SK-MEL-5 (cell line): ENCODE data around the gene AMDHD2. TPM values are rescaled to one million over a fixed set of nuclear protein-coding genes. Genes with fewer than 3 reads are reported as not detected.
A peak's percentile ranks its signal among the peaks of the same experiment; 100 is the strongest.
"Not testable (repeated sequence)": the region's sequence is repeated elsewhere in the genome, so short reads cannot be mapped to it uniquely, and the experiment has no call there.

Experiments used
- DNase-seq: peaks from one replicate; pipeline ENCODE4 v3.0.0-alpha.2; 2016; ENCODE audit warnings: low read depth, low spot score
- in situ Hi-C: cut with HindIII; loops from 2 replicates; pipeline ENCODE4 v1.10.0; 2016; ENCODE audit warnings: low sequenced_read_pairs, high pct_unique_total_duplicates, low pct_unique_long_range_greater_than_20kb
- total RNA-seq: library from RNA; depleted of rRNA; stranded (reverse); fragments of >200 nt; shearing (Covaris generic); gene quantifications from 2 replicates; pipeline ENCODE4 v1.2.3, GENCODE V29; 2014

The AMDHD2 gene
- total RNA-seq, 1 experiment from 2014 or later, result 124 TPM

DNA sequence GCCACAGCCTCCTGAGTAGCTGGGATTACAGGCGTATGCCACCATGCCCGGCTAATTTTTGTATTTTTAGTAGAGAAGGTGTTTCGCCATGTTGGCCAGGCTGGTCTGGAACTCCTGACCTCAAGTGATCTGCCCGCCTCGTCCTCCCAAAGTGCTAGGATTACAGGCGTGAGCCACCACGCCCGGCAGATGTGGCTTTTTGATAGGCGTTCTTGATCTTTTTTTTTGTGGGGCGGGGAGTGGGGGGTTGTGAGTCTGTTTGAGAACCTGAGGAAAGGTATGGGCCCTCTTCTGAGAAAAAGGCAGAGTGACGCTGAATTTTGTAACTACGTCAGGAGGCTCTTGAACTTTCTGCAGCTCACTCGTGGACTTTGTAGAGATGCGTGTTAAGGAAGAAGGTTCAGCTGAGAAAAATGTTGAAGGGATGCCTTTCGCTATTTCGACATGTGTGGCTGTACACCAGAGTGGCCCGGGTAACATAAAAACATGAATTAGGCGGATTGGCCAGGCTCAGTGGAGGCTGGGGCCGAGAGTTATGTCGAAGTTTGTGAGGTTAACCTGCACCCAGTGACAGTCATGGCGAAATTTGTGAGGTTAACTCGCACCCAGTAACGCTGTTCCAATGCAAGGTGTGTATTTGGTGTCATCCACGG lies 19.1 kb downstream of the AMDHD2 start:
- DNase-seq, in situ Hi-C loops: not testable (repeated sequence)

DNA sequence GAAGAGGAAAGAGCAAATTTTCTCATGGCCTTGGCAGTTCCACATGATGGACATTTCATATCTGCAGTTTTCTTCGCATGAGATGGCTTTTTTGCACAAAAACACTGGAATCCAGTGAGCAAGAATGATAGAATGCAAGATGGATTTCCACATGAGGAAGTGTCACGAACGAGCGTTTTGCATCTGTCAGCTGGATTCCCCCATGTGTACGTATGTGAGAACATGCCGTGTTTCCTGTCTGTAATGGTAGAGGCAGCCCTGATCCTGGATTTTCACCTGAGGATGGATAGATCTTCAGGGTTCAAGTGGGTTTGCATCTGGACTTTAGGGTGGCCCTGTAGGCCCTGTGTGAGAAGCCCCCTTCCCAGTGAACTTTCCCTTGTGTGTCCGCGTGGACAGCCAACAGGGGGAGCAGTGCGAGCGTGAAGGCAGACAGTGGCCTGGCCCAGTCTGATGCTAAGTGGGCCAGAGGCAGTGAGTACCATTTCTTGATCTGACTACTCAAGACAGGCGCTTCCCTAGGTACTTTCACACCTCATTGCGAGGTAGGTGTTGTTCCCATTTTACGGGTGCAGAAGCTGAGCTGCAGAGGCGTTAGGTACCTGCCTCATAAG lies 19.8 kb downstream of the AMDHD2 start:
- DNase-seq, result peak; percentile 42
- in situ Hi-C loops, result not testable (repeated sequence)

DNA sequence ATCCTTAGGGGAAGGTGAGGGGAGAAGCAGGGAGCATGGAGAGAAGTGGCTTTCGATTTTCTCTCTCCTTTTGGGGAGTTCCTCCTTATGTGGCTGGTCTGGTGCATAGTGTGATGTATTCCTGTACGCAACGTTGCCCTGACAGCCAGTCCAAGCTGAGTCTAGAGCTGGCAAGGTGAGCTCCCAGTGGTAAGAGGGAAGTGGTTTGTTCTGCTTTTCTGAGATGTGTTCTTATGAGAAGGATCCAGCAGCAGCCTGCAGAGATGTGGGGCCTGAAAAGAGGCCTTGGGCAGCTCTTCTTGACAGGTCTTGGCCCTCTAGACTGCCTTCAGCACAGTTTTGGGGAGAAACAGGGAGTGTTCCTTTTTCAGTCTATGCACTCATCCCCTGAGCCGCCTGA lies 20.7 kb downstream of the AMDHD2 start:
- DNase-seq, in situ Hi-C loops: not testable (repeated sequence)

DNA sequence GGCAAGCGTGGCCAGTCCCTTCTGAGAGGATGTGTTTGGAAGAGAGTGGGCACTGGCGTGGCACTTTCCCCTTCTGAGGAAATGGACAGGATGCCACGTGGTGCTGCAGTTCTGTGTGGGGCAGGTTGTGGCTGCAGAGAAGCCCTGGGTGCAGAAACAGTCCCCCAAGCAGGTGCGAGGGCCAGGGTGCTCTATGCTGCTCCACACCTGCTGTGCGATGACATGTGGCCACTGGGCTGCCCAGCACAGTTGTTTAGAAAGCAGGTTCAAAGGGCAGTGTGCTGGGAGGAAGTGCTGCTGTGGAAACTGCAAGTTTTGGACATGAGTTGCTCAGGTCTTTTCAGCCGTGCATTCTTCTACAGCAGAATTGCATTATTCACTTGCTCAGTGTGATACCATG lies 21.2 kb downstream of the AMDHD2 start:
- DNase-seq, in situ Hi-C loops: not testable (repeated sequence)

DNA sequence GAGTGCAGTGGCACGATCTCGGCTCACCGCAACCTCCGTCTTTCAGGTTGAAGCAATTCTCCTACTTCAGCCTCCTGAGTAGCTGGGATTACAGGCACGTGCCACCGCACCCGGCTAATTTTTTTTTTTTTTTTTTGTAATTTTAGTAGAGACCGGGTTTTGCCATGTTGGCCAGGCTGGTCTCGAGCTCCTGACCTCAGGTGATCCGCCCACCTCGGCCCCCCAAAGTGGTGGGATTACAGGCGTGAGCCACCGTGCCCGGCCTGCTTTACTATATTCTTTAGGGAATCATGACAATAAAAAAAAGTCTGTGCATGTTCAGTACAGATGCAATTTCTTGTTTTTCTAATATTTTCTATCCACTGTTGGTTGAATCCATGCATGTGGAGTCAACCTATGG lies 23.6 kb downstream of the AMDHD2 start:
- in situ Hi-C loops, DNase-seq: not testable (repeated sequence)

DNA sequence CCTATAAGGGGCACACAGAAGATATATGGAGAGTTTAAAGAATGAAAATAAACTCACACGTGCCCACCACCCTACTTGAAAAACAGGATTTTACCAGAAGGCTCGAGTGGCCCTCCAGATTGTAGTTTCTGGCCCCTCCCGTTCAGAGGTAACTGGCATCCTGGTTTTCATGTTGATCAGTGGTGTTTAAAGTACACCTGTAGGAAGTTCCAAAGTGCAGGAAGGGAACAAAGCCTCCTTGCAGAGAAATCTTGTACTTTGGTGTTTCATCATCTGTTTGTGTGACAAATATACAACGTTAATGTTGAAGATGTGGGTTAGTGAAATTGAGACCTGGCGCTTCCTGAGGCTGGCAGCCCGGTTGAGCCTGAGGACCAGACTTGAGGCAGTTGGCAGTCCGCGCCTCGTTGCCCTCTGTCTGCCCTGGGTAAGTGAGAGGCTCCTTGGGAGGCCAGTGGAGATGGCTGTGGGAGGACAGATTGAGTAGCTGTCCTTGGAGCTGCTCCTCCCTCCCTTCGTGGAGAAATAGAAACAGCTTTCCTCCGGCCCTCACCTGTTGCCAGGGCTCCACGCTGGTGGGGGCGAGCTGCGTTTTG lies 30.2 kb downstream of the AMDHD2 start:
- DNase-seq, in situ Hi-C loops: not testable (repeated sequence)

DNA sequence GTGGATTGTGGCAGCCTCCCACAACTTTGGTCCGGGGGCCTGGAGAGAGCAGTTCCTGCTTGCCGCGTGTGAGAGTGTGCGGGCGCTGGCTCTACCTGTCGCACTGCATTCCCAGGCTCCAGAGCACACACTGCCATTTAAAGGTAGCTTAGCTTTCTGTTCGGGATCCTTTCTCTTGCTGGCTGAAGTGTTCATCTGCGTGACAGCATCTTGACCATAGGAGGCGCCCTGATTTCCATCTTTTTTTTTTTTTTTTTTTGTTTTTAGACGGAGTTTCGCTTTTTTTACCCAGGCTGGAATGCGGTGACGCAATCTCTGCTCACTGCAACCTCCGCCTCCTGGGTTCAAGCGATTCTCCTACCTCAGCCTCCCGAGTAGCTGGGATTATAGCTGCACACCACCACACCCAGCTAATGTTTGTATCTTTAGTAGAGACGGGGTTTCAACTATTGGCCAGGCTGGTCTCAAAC lies 31.3 kb downstream of the AMDHD2 start:
- peak; percentile 44 for DNase-seq
- in situ Hi-C loops, result not testable (repeated sequence)

DNA sequence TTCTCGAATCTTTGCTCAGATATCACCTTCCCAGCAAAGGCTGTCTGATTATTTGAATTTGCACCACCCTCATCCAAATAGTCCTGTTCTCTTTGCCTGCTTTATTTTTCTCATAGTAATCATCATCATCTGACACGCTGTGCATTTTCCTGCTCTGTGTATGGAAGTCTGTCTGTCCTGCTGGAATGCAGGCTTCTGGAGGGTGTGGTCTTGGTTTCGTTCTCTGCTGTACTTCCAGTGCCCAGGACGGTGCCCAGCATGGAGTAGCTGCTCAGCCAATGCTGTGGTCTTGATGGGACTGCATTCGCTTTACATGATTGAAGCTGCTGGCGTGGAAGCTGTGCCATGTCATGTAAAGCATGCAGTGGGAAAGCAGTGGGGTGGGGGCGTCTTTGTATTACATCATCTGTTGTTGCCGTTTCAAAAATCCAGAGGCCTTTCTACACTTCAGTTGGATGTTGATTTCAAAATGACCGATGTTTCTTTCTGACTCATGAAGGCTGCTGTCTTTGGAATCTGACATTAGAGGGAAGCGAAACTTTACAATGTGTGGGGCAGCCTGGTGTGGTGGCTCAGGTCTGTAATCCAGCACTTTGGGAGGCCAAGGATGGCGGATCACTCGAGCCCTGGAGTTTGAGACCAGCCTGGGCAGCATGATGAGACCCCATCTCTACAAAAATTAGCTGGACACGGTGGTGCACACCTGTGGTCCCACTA lies 34.7 kb downstream of the AMDHD2 start:
- DNase-seq, in situ Hi-C loops: not testable (repeated sequence)

DNA sequence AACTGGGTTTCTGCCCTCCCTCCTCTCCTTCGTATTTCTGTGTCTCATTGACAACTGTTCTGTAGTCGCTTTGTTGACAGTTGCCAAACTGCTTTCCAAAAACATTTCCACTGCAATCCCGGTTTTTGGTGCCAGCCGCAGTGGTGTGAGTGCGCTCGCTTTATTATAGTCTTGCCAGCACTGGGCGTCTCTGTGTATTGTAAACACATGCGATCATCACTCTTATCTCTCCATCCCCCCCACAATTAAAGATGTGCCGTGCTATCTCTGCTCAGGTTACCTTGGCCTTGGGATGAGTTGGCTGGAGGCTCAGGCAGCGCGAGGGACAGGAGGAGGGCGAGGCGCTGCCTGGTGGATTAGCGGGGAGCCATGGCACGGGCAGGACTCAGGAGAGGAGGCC lies 37.0 kb downstream of the AMDHD2 start:
- in situ Hi-C loops, DNase-seq: not testable (repeated sequence)

DNA sequence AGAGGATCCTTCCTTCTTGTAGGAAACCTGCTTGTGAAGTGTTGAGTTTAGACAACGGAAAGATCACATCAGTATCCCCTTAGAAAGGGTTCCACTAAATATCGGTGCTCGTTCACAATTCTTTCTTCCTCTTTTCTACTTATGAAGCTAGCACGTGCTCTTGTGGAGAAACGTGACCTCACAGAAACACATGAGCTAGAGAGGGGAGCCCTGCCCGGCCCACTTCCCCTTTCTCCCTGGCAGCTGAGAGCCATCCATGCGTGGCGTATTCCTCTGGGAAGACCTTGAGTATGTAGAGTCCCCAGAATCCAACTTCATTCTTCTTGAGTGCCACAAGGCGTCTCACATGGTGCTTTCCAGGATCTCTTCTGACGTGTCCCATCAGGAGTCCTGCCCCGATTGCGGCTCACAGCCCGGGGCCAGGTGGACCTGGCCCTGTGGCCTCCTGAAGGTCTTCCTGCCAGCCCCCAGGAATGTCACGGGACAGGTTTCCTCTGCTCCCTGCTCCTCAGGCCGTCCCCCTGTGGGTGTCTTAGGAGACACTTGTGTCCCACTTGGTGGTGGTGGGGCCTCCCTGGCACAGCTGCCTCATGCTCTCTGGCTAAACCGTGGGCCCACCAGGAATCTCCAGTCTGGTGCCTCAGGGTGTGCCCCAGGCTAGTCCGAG lies 40.1 kb downstream of the AMDHD2 start:
- DNase-seq, in situ Hi-C loops: not testable (repeated sequence)

DNA sequence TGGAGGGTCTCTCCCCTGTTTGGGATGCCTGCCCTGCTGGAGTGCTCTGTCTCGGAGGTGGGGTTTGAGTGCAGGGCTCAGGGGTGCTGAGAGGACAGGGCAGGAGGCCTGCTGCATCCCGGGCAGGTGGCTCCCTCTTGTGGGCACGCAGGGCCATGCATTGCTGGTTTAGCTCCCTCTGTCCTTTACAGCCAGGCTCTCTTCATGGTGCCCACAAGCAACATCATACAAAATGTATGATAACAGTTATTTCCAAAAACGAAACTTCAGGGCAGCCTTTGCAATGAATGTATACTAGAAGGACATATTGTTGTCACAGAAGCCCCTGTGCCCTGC lies 40.6 kb downstream of the AMDHD2 start:
- in situ Hi-C loops, DNase-seq: not testable (repeated sequence)

DNA sequence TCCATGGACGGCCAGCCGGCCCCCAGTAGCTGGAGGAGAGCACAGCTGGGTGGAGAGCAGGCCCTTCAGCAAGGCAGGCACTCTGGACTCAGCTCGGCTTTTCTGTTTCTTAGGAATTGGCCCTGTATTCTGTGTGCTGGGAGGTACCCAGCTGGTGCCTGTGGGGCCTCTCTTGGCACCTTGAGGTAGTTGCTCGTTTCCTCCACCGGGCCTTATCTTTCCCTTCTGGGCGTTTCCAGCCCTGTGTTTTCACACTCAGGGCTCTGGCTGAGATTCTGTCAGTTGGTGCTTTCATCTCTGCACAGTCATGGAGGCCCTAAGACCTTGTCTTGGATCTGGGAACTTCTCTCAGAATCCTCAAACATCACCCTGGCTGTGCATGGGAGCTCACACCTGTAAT lies 47.3 kb downstream of the AMDHD2 start:
- in situ Hi-C loops, DNase-seq: not testable (repeated sequence)

DNA sequence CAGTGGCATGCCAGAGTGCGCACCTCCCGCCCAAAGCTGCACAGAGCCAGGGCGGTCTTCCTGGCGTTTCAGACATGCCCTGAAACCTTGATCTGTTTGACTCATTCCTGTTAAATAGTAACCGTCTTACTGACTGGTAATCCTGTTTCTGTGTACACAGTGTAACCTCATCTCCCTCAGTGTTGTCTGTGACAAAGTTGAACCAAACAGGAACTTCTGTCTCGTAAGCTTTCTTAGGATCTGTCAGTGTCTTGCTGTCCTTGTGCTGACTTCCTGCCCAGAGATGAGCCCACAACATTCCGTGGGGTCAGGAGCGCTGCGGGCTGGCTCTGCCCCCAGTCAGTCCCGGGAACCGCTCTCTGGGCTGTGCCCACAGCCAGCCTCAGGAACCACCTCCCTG lies 48.4 kb downstream of the AMDHD2 start:
- in situ Hi-C loops, DNase-seq: not testable (repeated sequence)

DNA sequence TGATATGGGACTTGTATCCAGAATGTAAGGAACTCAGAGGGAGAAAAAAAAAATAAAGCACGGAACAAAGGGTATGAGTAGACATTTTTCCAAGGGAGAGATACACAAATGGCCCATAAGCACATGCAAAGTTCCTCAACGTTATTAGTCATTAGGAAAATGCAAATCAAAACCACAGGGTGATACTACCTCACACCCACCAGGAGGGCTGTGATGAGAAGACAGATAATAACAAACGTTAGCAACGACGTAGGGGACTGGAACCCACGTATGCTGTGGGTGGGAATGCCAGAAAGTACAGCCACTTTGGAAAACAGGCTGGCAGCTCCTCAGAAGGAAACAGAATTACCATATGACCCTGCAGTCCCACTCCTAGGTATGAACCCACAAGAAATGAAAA lies 52.5 kb downstream of the AMDHD2 start:
- in situ Hi-C loops, DNase-seq: not testable (repeated sequence)

DNA sequence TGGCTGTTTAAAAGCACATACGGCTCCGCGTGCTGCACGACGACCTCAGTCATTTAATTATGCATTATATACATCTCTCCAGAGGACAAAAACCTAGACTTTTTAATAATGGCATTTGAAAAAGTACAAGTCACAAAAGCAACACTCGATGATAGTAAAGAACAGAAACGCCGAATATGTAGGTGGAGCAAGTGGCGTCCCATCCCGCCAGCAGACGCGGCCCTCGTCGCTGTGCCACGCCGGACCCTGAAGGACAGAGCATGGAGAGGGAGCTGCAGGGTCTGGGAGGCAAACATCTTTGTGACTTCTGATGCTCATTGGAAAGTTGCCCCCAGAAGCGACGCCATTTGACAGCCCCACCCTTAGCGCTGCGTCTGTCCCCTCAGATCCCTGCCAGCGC lies 55.7 kb downstream of the AMDHD2 start:
- in situ Hi-C loops, DNase-seq: not testable (repeated sequence)

DNA sequence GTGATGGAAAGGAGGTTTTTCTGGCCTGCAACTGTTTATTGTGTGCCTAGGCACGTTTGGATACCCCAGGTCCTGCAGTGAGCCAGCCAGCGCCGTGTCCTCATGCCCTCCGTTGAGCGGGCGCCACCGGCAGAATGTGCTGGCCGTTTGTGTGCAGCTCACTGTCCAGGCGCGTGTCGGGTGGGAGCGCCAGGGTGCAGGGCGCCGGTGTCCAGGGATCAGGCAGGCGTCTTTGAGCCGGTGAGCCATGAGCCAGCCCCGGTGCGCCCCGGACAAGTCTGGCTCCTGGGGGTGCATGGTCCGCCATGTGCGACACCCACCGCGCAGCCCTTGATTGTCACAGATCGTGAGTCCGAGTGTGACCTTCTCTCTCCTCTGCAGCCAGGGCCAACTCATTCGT lies 56.9 kb downstream of the AMDHD2 start:
- in situ Hi-C loops, DNase-seq: not testable (repeated sequence)

DNA sequence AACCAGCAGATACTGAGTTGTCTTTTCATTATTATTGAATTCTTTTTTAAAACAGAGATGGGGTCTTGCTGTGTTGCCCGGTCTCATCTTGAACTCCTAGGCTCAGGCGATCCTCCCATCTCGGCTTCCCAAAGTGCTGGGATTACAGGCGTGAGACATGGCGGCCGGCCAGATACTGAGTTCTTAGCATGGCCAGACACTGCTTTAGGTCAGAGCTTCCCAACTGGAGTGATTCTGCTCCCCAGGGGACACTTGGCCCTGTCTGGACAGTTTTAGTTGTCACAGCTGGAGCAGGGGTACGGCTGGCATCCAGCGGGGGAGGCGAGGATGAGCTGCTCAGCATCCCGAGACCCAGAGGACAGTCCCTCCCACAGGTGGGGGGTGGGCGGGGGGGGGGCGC lies 58.7 kb downstream of the AMDHD2 start:
- DNase-seq, in situ Hi-C loops: not testable (repeated sequence)

DNA sequence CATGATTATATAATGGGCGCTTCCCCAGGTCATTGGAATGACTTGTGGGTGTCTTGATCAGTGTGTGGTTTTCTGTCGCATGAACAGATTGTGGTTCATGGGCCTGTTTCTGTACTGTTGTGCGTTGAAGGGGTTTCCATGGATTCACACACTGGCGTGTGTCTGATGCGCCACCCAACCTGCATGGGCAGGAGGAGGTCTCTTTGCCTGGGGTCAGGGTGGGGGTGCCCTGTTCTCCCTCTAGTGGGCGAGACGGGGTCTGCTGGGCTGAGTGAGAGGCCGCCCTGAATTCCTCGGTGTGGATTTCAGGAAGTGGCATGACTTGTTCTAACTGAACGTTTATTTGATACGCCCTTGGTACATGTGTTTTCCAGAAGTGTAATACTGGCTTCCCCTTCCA lies 60.0 kb downstream of the AMDHD2 start:
- DNase-seq, in situ Hi-C loops: not testable (repeated sequence)
